Stimulated activated naive CD4-positive, alpha-beta T cell (primary cell): ENCODE results near the gene TNFSF4.
A peak's percentile ranks its signal among the peaks of the same experiment; 100 is the strongest.

ENCODE experiments used
- DNase-seq, 6 experiments: peaks; one replicate each; lab custom pipeline; 2025; lab: John Stamatoyannopoulos, UW

Gene TNFSF4

GRCh38 chr1:173210716-173211231, 3.6 kb upstream of the TNFSF4 start:
- DNase-seq, result no peak

- no peak for DNase-seq
Observed at GRCh38 chr1:173210283-173210682, 3.2 kb upstream of the TNFSF4 start.

- no peak for DNase-seq
Observed at GRCh38 chr1:173208868-173209267, 1.7 kb upstream of the TNFSF4 start.

GRCh38 chr1:173208146-173208545, 1.0 kb upstream of the TNFSF4 start:
- no peak for DNase-seq

- DNase-seq, result peak in 5 of 6 experiments; percentile 1 to 63 (median 61)
Observed at GRCh38 chr1:173205146-173206051, 1.7 kb downstream of the TNFSF4 start.

GRCh38 chr1:173204693-173205092, 2.4 kb downstream of the TNFSF4 start:
- DNase-seq, result no peak

- DNase-seq, result no peak
Observed at GRCh38 chr1:173202424-173203145, 4.5 kb downstream of the TNFSF4 start.

GRCh38 chr1:173201969-173202368, 5.2 kb downstream of the TNFSF4 start:
- DNase-seq, result no peak

GRCh38 chr1:173195596-173196088, 11.5 kb downstream of the TNFSF4 start:
- DNase-seq, result no peak

- no peak for DNase-seq
Observed at GRCh38 chr1:173193639-173194038, 13.5 kb downstream of the TNFSF4 start.

- no peak for DNase-seq
Observed at GRCh38 chr1:173191011-173191705, 16.0 kb downstream of the TNFSF4 start.

GRCh38 chr1:173190101-173190936, 16.8 kb downstream of the TNFSF4 start:
- DNase-seq, result no peak

- DNase-seq, result no peak
Observed at GRCh38 chr1:173187671-173188237, 19.4 kb downstream of the TNFSF4 start.

GRCh38 chr1:173181791-173182190, 25.3 kb downstream of the TNFSF4 start:
- no peak for DNase-seq

GRCh38 chr1:173176246-173176645, 30.9 kb downstream of the TNFSF4 start:
- no peak for DNase-seq

- DNase-seq, result no peak
Observed at GRCh38 chr1:173175514-173176145, 31.5 kb downstream of the TNFSF4 start.

- no peak for DNase-seq
Observed at GRCh38 chr1:173173388-173173787, 33.7 kb downstream of the TNFSF4 start.

GRCh38 chr1:173171152-173171551, 36.0 kb downstream of the TNFSF4 start:
- DNase-seq, result no peak

- DNase-seq, result no peak
Observed at GRCh38 chr1:173168941-173169340, 38.2 kb downstream of the TNFSF4 start.

GRCh38 chr1:173164686-173165085, 42.4 kb downstream of the TNFSF4 start:
- no peak for DNase-seq
